NCI-H748 treated with DMSO at 0.1 percent for 48 hours (cell line): Measurements from ENCODE around the gene LRRFIP1.
"Not testable (repeated sequence)": the region's sequence is repeated elsewhere in the genome, so short reads cannot be mapped to it uniquely, and the experiment has no call there.

Experiments used
- DNase-seq: peaks from one replicate; lab custom pipeline; 2025; lab: John Stamatoyannopoulos, UW

Gene LRRFIP1

GRCh38 chr2:237664151-237664550 lies 36.8 kb downstream of the LRRFIP1 start:
- DNase-seq = no peak

DNA sequence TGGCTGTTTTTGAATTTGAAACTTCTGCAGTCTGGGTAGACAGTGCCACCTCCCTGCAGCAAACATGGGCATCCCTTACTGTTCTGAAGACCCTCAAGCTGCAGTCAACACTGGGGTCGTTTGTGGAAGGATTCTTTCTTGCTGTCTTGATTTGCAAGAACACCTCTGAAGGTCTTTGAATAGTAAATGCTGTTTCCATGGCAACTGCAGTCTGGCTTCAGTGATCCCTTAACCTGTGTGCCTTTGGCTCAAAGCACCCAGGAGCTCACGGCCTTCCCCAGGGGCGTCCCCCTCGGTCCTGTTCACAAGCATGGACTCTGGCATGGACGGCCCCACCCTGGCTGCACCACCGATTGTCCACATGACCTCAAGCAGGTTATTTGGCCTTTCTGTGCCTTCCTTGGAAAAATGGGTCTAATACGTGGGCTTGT lies 38.3 kb downstream of the LRRFIP1 start:
- DNase-seq = no peak

- no peak for DNase-seq
These were observed 39.2 kb downstream of the LRRFIP1 start for GRCh38 chr2:237666606-237667005.

DNA sequence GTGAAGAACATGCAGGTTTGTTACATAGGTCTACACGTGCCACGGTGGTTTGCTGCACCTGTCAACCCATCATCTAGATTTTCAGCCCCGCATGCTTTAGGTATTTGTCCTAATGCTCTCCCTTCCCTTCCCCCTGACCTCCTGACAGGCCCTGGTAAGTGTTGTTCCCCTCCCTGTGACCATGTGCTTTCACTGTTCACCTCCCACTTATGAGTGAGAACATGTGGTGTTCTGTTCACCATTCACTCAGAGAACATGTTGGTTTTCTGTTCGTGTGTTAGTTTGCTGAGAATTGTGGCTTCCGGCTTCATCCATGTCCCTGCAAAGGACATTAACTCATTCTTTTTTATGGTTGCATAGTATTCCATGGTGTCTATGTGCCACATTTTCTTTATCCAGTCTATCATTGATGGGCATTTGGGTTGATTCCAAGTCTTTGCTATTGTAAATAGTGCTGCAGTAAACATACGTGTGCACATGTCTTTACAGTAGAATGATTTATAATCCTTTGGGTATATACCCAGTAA lies 39.7 kb downstream of the LRRFIP1 start:
- DNase-seq = not testable (repeated sequence)

DNA sequence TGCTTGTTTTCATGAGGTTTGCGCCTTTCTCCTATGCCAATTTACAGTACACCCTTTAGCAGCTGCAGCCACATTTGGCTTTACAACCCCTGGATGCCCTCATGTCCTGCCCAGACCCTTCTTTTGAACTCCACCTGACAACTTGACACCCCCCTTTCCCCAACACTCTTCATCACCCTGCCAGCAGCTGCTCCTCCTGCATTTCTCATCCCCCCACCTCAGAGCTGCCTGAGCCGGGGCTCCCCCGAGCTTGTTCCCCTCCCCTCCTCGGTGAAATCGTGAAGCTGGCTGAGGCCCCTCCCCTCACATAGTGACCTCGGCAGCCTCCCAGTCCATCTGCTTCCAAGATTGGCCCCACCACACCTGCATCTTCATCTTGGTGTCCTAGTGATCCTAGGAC lies 40.5 kb downstream of the LRRFIP1 start:
- DNase-seq = no peak

DNA sequence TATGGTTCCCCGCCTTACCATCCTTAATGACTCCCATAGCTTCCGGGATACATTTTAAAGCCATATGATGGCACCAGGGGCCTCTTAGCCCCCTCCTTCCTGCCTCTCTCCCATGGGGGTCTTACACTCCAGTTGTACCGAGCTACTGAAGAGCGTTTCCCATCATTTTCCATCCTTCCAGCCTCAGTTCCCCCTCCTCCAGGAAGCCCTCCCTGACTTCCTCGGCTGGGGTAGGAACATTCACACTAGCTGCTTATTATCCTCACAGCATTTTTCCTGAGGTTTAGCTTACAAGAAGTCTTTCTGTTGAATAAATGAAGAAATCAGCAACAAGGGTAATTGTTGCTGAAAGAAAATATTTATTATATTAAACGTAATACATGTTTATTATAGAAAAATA lies 41.1 kb downstream of the LRRFIP1 start:
- DNase-seq = no peak

DNA sequence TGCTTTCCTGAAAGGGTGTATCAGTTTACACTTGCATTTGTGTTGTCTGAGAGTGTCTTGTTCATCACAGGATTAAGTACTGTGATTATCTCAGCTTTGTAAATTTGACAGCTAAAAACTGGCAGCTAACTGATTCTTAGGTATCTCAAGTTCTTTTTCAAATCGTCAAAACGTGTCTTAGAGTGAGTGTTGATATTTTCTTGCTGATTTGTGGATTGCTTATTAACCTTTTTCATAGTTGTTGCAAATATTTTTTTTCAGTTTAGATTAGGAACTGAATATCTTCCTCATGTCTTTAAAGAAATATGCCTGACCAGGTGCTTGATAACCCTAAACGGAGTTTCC lies 41.9 kb downstream of the LRRFIP1 start:
- DNase-seq = peak; percentile 52

- peak; percentile 74 for DNase-seq
These were observed 42.4 kb downstream of the LRRFIP1 start for GRCh38 chr2:237669628-237670392.

GRCh38 chr2:237670641-237671040 lies 43.3 kb downstream of the LRRFIP1 start:
- DNase-seq = no peak

DNA sequence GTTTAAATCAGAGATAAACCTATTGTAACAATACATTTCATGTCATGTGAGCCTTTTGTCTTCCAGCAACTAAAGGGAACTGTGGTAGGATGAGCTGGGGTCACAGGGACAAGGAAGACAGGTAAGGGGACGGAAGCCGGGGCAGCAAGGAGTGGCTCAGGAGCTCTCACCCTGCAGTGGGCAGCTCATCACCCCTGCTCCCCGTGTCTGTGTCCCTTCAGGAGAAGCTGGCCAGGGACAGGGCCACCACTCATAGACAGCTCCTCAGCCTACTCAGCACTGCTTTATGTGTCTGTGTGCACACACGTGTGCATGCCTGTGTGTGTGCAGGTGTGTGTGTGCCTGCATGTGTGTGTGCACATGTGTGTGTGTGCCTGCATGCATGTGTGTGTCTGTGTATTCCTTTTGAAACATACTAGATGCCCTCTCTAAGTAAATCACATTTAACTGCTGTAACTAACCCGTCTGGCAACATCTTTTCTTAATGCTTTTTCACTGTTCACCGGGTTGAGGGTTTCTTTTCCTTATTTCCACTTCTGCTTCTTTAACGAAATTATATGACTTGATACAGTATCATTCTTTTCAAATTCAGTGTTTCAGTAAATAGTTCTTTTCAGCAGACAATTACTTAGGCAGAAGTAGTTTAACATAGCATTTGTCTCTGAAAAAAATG lies 44.2 kb downstream of the LRRFIP1 start:
- DNase-seq = no peak

DNA sequence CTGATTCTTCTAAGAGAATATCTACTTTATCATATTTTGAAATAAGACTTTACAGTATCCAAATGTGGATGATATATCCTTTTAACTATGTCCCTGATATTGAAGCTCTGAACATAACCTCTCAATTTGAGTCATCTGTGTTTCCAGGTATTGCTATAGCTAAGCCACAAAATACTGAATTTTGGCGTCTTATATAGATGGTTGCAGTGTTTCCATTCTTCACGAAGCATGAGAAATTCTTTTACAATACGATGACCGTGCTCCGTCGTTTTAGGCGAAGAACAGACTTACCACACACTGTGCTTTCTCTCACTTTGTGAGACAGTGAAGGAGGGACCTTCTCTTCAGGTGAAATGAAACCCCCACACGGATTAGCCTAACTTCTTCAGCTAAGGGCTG lies 45.3 kb downstream of the LRRFIP1 start:
- no peak for DNase-seq

DNA sequence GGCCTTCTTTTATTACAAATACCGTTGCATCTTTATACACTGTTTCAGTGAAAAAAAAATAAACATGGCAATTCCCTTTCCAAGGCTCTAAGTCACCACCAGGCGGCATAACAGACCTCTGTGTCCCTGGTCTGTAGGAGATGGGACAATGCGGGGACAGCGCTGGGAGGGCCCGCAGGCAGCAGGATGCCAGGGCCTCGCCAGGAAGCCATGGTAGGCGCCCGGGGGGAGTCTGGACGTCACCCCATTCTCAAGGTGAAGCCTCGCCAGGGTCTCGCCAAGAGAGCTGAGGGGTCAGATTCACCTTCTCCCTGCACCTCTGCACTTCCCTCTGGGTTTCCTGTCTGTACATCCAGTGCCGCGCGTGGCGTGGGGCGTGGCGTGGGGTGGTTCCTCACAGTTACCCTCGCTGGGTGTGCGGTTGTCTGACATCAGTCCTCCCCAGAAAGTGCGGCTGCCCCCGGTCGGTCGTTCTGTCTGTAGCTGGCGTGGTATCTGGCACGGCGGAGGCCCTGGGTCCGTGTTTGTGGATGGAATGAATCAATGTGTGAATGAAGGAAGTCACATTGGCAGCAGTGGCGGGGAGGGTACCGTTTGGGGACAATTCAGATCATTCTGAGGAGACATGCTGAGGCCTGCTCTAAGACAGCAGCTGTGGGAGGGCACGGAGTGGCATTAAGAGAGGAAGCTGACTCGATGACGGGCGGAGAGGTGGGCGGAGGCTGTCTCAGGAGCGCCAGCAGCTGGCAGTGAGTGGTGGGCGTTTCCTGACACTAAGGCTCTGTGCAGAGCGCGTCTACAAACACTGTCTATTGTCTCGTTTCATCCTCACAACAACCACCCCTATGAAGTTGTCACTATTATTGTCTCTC lies 46.0 kb downstream of the LRRFIP1 start:
- DNase-seq = peak; percentile 92

DNA sequence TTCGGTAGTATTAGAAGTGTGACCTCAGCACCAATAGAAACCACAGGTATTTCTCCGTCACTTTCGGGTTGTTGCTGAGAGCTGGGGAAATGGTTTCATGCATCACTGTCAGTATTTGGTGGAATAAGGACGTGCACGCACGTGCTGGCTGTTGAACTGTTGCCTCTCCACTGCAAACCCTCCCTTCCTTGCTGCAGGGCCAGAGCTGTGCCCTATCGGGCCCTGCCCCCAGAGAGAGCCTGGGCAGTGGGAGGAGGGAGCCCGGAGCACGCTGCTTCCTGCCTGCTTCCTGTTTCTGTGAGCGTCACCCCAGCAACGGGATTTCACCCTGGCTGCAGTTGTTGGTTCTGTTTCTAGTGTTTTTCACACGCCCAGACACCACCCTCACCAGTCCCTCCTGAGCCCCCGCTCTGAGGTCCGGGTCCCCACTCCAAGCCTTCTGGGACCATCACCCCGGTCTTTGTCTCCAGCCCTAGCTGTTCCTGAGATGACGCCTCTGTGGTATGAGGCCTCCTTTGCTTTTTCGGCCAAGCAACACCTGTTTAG lies 47.4 kb downstream of the LRRFIP1 start:
- peak; percentile 62 for DNase-seq

- no peak for DNase-seq
These were observed 47.9 kb downstream of the LRRFIP1 start for GRCh38 chr2:237675316-237675715.

DNA sequence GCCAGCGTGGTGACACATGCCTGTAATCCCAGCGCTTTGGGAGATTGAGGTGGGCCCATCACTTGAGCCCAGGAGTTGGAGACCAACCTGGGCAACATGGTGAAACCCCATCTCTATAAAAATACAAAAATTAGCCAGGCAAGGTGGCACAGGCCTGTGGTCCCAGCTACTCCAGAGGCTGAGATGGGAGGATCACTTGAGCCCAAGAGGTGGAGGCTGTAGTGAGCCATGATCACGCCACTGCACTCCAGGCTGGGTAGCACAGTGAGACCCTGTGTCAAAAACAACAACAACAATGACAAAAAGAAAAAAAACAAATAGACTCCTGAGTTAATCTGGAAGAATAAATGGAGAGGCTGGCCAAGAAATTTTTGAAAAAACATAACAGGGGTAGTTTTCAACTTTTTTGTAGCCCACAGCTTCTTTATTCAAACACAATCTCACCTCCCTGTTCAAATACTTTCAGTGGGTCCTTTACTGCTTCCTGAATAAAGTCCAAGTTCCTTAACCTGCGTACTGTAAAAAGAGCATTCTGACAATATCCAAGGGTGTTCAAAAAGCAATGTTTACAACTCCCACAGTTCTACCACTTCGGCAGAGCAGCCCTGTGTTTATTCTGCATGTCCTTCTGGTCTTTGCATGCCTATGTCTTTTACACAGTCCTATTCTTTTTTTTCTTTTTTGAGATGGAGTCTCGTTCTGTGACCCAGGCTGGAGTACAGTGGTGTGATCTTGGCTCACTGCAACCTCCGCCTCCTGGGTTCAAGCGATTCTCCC lies 53.5 kb downstream of the LRRFIP1 start:
- DNase-seq = no peak

- DNase-seq = no peak
These were observed 54.8 kb downstream of the LRRFIP1 start for GRCh38 chr2:237682151-237682550.

GRCh38 chr2:237682856-237683670 lies 55.7 kb downstream of the LRRFIP1 start:
- DNase-seq = peak; percentile 26

DNA sequence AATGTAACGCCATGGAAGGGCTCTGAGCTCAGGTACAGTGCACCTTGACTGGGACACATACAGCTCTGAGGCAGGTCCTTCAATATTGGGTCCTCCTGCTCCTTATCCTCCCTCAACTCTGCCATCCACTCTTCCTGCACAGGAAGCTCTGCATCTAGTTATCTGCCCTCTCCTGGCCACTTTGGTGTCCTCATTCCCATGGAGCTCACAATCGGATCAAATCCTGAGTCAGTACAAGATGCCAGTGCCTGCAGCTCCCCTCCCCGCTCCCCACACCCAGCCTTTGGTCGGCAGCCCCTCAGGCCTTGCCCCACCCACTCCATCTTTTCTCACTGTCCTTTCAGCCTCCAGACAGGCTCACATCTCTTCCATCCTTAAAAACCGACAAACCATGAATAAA lies 58.0 kb downstream of the LRRFIP1 start:
- DNase-seq = no peak

- DNase-seq = no peak
These were observed 59.3 kb downstream of the LRRFIP1 start for GRCh38 chr2:237686659-237687136.

GRCh38 chr2:237688081-237688480 lies 60.7 kb downstream of the LRRFIP1 start:
- no peak for DNase-seq
